ENCODE results near the gene AUTS2. TPM values are rescaled to one million over a fixed set of nuclear protein-coding genes. Genes with fewer than 3 reads are reported as not detected.

AUTS2 gene
- total RNA-seq, 6 donors from 2014 or later = 38.9 to 151 (median 55.8) TPM

GRCh38 chr7:70481570-70482123 is 883.4 kb downstream of the AUTS2 start:
- Histone ChIP-seq H3K27me3 (no peaks in the 10 kb centered on the region), H3K27ac (no peak overlapping the region), H3K4me3 (no peak overlapping the region), H3K4me1 (no peaks in the 10 kb centered on the region), H3K9me3 (no peaks in the 10 kb centered on the region), H3K36me3 (no peaks in the 10 kb centered on the region)
- 82 to 85% methylated on average over 8 of the region's 8 CpGs for WGBS, 2 donors
- TF ChIP-seq EP300 (IDR thresholded peaks at IDR 0.05) = no peak
- TF ChIP-seq POLR2A (IDR thresholded peaks at IDR 0.05) = no peak
- no peak for TF ChIP-seq POLR2AphosphoS5 (IDR thresholded peaks at IDR 0.05)
- TF ChIP-seq CTCF (IDR thresholded peaks at IDR 0.05) = no peak
- ATAC-seq (ENCODE audit: low FRiP score in 2 of 2) (no peak), DNase-seq (no peak)

GRCh38 chr7:70484255-70484654 is 886.0 kb downstream of the AUTS2 start:
- no peaks in the 10 kb centered on the region for H3K27me3 ChIP-seq
- no peaks in the 10 kb centered on the region for H3K36me3 ChIP-seq
- ATAC-seq (ENCODE audit: low FRiP score in 2 of 2) (no peak), DNase-seq (no peak)
- TF ChIP-seq CTCF (IDR thresholded peaks at IDR 0.05) (no peak), POLR2A (IDR thresholded peaks at IDR 0.05) (no peak)
- WGBS, 2 donors = 84 to 90% methylated on average over 3 of the region's 3 CpGs
- no peaks in the 10 kb centered on the region for H3K4me1 ChIP-seq
- no peak overlapping the region for H3K27ac ChIP-seq
- H3K4me3 ChIP-seq = no peak overlapping the region
- no peaks in the 10 kb centered on the region for H3K9me3 ChIP-seq

- Histone ChIP-seq H3K27ac (no peak overlapping the region), H3K36me3 (no peaks in the 10 kb centered on the region), H3K4me3 (no peak overlapping the region), H3K27me3 (no peaks in the 10 kb centered on the region), H3K9me3 (no peaks in the 10 kb centered on the region), H3K4me1 (no peaks in the 10 kb centered on the region)
- TF ChIP-seq POLR2A (IDR thresholded peaks at IDR 0.05) = no peak
- no peak for TF ChIP-seq EP300 (IDR thresholded peaks at IDR 0.05)
- no peak for ATAC-seq (ENCODE audit: low FRiP score in 2 of 2)
- WGBS, 2 donors = 93 to 99% methylated on average over 7 of the region's 7 CpGs
- DNase-seq = no peak
Measured at GRCh38 chr7:70486977-70487376, 888.7 kb downstream of the AUTS2 start.

GRCh38 chr7:70487428-70487827 is 889.2 kb downstream of the AUTS2 start:
- TF ChIP-seq POLR2AphosphoS5 (IDR thresholded peaks at IDR 0.05) (no peak), CTCF (IDR thresholded peaks at IDR 0.05) (no peak), POLR2A (IDR thresholded peaks at IDR 0.05) (no peak), EP300 (IDR thresholded peaks at IDR 0.05) (no peak)
- no peaks in the 10 kb centered on the region for H3K4me1 ChIP-seq
- WGBS, 2 donors = 95% methylated on average over 10 of the region's 10 CpGs
- no peak overlapping the region for H3K4me3 ChIP-seq
- no peak for DNase-seq
- no peaks in the 10 kb centered on the region for H3K9me3 ChIP-seq
- no peak for ATAC-seq (ENCODE audit: low FRiP score in 2 of 2)
- H3K27ac ChIP-seq = no peak overlapping the region
- no peaks in the 10 kb centered on the region for H3K36me3 ChIP-seq
- no peaks in the 10 kb centered on the region for H3K27me3 ChIP-seq

GRCh38 chr7:70487886-70488285 is 889.6 kb downstream of the AUTS2 start:
- TF ChIP-seq POLR2A (IDR thresholded peaks at IDR 0.05) (no peak), CTCF (IDR thresholded peaks at IDR 0.05) (no peak), POLR2AphosphoS5 (IDR thresholded peaks at IDR 0.05) (no peak), EP300 (IDR thresholded peaks at IDR 0.05) (no peak)
- Histone ChIP-seq H3K4me1 (no peaks in the 10 kb centered on the region), H3K27me3 (no peaks in the 10 kb centered on the region), H3K27ac (no peak overlapping the region), H3K9me3 (no peaks in the 10 kb centered on the region), H3K36me3 (no peaks in the 10 kb centered on the region), H3K4me3 (no peak overlapping the region)
- ATAC-seq (ENCODE audit: low FRiP score in 2 of 2) (no peak), DNase-seq (no peak)
- 96 to 98% methylated on average over 13 of the region's 13 CpGs for WGBS, 2 donors
